ENCODE measurements around the gene ERCC2.
"Not testable (repeated sequence)": the region's sequence is repeated elsewhere in the genome, so short reads cannot be mapped to it uniquely, and the experiment has no call there.

Gene ERCC2

GRCh38 chr19:45333609-45334303 lies 36.6 kb downstream of the ERCC2 start:
- DNase-seq (ENCODE audit: low spot score), result no peak

GRCh38 chr19:45331411-45331810 lies 39.0 kb downstream of the ERCC2 start:
- DNase-seq (ENCODE audit: low spot score), result no peak

GRCh38 chr19:45327404-45328143 lies 42.8 kb downstream of the ERCC2 start:
- DNase-seq (ENCODE audit: low spot score), result no peak

DNA sequence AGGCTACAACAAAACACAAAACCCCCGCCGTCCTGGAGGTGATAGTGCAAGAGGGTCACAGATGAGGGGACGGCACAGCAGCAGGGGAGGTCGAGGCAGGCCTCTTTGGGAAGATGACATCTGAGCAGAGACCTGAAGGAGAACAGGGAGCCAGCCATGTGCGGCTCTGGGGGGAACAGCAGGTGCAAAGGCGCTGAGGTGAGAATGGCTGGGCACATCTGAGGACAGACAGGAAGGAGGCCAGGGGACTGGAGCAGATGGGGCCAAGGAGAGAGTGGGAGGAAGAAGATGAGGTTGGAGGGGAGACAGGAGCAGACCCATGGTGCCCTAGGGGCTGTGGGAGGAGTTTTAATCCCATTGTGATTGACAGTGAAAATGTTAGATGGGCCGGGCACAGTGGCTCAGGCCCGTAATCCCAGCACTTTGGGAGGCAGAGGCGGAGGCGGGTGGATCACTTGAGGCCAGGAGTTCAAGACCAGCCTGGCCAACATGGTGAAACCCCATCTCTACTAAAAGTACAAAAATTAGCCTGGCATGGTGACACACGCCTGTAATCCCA lies 45.9 kb downstream of the ERCC2 start:
- no peak for DNase-seq (ENCODE audit: low spot score)

DNA sequence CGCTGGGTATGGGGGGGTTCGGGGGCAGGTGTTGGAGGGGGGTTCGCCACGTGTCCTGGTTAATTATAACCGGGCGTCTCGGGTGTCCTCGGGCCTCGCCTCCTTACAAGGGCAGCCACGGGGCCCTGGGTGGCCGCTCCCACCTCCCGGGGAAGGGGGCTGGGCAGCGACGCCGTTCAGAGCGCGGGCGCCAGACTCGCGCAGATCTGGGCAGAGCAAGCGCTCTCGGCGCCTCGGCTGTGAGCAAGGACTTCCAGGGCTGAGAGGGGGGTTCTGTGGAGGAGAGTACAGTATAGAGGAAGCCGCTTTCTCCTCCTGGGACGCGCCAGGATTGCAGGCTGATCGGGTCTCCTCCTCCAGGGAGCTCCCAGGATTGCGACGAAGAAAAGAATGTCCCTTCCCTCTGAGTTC lies 46.7 kb downstream of the ERCC2 start:
- DNase-seq (ENCODE audit: low spot score), result peak; percentile 56

DNA sequence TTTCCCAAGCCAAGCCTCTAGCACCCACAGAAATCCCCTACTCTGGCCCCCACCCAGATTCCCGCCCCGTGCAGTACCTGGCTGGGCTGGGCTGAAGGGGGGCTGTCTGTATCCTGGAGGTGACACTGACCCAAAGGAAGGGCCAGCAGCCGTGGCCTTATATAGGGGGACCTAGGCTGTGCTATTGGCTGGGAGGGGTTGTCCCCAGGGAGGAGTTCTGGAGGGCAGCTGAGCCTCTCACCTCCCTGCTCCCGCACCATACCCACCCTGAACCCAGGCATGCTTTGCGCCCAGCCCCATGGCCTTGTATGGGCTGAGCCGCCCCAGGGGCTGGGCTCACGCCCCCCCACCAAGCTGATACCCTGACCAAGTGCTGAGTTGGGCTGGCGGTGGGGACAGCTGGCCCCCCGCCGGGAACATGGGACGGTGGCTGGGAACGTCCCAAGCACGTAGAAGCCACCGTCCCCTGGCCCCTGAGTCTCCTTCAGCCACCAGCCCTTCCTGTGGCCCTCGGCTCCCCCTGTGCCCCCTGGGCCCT lies 47.6 kb downstream of the ERCC2 start, which contains the start of gene CKM:
TSS of gene CKM (minus strand) at position 132 of the 538 bp plus-strand sequence. CDS start 3,162 bp downstream, outside the sequence.
- no peak for DNase-seq (ENCODE audit: low spot score)

DNA sequence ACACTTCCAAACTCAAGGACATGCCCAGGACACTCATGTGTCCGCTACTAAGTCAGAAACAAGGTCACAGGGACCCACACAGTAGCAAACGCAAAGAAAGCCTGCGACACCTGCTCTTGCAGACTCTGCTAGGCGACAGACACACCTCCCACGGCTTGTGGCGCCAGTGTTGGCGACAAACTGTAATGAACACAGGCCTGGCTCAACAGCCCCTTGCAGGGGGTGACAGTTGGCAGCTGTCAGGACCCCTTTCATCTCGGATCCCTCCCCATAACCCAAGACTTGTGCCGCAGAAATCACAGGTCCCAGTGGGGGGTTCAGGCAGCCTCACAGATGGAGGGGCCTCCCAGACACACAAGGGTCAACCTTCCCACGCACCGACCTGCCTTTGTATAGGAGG lies 48.1 kb downstream of the ERCC2 start:
- no peak for DNase-seq (ENCODE audit: low spot score)

DNA sequence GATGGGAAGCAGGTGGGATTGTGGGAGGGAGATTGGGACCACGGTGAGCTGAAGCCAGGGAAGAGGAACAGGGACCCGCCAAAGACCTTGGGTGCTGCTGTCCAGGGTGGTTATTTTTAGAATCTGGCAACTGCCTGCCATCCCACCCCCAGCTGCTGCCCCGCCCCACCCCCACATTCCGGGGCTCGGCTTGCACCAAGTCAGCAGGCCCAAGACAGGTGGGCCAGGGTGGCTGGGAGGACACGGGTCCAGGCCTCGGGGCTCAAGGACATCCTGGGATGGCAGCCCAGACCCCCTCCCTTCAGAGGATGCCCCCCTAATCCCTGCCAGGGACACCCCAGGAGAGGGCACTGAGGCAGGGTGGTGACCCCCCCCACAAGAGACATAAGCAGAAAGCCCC lies 48.5 kb downstream of the ERCC2 start:
- DNase-seq (ENCODE audit: low spot score), result no peak

DNA sequence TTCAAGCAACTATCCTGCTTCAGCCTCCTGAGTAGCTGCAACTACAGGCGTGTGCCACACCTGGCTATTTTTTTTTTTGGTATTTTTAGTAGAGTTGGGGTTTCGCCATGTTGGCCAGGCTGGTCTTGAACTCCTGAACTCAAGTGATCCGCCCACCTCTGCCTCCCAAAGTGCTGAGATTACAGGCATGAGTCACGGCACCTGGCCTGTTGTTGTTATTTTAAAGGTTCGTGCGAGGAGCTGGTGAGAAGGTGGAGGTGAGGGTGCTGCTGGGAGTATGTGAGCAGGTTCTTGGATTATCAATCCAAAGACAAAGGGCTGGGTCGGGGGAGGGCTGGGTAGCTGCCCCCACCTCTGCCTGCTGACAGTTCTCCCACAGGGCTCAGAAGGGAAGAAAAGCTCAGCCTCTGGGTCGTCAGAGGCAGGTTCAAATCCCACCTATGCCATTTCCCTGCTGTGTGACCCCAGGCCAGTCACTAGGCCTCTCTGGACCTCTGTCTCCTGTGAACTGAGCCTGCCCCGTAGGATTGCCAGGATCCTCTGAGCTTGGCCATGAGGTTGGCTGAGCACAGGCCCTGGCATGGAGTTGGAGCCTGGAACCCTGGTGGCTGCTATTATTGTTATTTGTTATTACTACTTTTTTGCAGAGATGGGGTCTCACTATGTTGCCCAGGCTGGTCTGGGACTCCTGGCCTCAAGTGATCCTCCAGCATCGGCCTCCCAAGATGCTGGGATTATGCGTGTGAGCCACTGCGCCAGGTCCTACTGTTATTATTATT lies 49.2 kb downstream of the ERCC2 start:
- DNase-seq (ENCODE audit: low spot score), result no peak

DNA sequence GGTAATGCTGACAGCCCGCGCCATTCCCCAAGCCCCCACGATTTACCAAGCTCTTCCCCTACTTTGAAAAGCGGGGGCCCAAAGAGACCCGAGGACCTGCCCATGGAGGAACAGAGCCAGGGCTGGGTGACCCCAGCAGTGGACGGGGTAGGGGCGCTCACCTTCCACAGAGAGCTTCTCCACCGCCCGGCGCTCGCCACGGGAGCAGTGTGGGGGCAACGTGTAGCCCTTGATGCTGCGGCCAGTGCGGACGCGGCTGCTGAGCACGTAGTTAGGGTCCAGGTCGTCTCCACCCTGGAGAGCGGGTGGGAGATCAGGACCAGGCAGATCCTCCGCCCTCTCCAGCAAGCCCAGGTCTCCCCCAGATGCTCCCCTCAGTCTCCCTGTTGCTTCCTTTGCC lies 55.1 kb downstream of the ERCC2 start:
- no peak for DNase-seq (ENCODE audit: low spot score)

DNA sequence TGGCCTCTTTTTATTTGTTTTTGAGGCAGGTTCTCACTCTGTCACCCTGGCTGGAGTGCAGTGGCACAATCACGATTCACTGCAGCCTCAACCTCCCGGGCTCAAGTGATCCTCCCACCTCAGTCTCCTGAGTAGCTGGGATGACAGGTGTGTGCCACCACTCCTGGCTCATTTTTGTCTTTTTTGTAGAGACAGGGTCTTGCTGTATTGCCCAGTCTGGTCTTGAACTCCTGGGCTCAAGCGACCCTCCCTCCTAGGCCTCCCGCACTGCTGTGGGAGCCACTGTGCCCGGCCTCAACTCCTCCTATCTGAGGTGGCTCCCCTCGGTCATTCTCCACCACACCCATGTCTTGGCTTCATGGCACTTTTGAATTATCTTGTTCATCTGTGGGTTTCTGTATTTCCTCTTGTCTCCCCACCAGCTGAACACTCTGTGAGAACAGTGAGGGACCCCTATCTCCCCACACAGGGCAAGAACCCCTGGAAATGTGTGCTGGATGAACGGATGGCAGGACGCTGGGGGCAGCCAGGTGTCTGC lies 55.6 kb downstream of the ERCC2 start:
- DNase-seq (ENCODE audit: low spot score), result no peak

DNA sequence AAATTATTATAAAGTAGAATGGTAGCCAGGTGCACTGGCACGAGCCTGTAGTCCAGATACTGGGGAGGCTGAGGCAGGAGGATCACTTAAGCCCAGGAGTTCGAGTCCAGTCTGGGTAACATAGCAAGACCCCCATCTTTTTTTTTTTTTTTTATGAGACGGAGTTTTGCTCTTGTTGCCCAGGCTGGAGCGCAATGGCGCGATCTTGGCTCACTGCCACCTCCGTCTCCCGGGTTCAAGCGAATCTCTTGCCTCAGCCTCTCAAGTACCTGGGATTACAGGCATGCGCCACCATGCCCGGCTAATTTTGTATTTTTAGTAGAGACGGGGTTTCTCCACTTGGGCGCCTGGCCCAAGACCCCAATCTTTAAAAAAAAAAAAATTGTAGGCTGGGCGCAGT lies 58.1 kb downstream of the ERCC2 start:
- DNase-seq (ENCODE audit: low spot score), result not testable (repeated sequence)

GRCh38 chr19:45311621-45312020 lies 58.8 kb downstream of the ERCC2 start:
- no peak for DNase-seq (ENCODE audit: low spot score)

DNA sequence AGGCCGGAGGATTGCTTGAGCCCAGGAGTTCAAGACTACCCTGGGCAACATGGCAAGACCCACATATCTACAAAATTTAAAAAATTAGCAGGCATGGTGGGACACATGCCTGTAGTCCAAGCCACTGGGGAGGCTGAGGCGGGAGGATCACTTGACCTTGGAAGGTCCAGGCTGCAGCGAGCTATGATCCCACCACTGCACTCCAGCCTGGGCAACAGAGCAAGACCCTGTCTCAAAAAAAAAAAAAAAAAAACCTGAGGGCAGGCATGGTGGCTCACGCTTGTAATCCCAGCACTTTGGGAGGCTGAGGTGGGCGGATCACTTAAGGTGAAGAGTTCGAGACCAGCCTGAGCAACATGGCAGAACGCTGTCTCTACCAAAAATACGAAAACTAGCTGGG lies 61.1 kb downstream of the ERCC2 start:
- DNase-seq (ENCODE audit: low spot score), result not testable (repeated sequence)

GRCh38 chr19:45307361-45307760 lies 63.0 kb downstream of the ERCC2 start:
- no peak for DNase-seq (ENCODE audit: low spot score)

- no peak for DNase-seq (ENCODE audit: low spot score)
Observed at GRCh38 chr19:45306518-45307027, 63.8 kb downstream of the ERCC2 start.

GRCh38 chr19:45306040-45306439 lies 64.3 kb downstream of the ERCC2 start:
- DNase-seq (ENCODE audit: low spot score), result no peak

- DNase-seq (ENCODE audit: low spot score), result no peak
Observed at GRCh38 chr19:45305421-45305820, 65.0 kb downstream of the ERCC2 start.

GRCh38 chr19:45305007-45305406 lies 65.4 kb downstream of the ERCC2 start:
- no peak for DNase-seq (ENCODE audit: low spot score)

DNA sequence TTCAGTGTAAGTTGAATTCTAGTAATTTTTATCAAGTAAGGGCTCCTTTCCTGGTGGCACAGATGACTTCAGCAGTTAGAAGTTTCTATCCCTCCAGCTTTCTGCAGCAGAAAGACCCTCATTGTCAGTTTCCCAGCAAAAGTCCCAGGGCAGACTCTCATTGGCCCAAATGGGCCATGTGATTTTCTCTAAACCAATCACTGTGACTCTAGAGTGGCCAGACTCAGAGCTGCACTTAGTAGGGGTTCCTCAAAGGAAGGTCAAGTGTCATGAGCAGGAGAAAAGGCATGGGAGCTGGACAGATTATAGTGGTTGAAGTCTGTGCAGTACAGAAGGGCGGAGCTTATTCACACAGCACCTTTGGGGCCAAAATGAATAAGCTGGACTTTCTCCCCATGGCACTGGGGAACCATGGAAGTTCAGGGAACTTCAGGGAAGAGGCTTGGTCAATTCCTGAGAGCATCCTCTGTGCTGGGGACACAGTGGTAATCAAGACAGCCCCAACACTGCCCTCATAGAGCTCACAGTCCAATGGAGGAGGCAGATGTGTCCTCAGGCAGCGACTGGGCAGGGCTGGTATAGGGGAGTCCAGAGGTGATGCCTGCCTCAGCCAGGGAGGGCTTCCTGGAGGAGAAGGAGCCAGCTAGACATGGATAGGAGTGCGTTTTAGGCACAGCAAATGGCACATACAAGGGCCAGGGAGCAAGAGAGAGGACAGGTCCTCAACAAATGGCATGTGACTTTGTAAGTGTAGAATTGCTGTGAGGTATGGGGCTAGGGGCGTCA lies 66.0 kb downstream of the ERCC2 start:
- no peak for DNase-seq (ENCODE audit: low spot score)
